Coronary artery (tissue), 2 donors: Measurements from ENCODE around the gene SULT2B1.

Experiments used
- DNase-seq: peaks from one replicate; pipeline ENCODE4 v3.0.0-alpha.2; 2017; ENCODE audit warnings: low spot score
- H3K27ac ChIP-seq, 2 donors: fragments of 200-600 bp; sonication (generic); one replicate each; pipeline ENCODE4 v1.5.1; 2016 to 2019
- H3K4me3 ChIP-seq: fragments of 200-600 bp; sonication (generic); 2 replicates; pipeline ENCODE4 v1.5.1; 2016; ENCODE audit warnings: mild to moderate bottlenecking, moderate library complexity
- TF ChIP-seq, protein P1 (sequence below): fragments of 200-600 bp; sonication (generic); IDR thresholded peaks from one replicate; pipeline ENCODE4 v1.5.1; 2019; ENCODE audit warnings: antibody characterized with exemption

SULT2B1 gene

DNA sequence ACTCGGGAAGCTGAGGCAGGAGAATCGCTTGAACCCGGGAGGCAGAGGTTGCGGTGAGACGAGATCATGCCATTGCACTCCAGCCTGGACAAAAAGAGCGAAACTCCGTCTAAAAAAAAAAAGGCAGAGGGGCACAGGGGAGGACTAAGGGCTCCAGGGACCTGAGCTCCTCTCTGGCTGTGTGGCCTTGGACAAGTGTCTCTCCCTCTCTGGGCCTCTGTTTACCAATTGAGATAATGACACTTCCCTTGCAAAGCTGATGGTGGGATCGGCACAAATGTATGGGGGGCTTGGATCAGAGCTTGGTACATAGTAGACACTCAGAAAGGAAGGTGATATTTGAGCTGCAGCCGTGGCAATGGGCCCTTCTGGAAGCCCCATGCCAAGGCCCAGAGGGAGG lies 43.2 kb downstream of the SULT2B1 start:
- no peak for DNase-seq
- H3K4me3 ChIP-seq, result no peak overlapping the region
- no peak overlapping the region for H3K27ac ChIP-seq
- TF ChIP-seq, protein P1, sequence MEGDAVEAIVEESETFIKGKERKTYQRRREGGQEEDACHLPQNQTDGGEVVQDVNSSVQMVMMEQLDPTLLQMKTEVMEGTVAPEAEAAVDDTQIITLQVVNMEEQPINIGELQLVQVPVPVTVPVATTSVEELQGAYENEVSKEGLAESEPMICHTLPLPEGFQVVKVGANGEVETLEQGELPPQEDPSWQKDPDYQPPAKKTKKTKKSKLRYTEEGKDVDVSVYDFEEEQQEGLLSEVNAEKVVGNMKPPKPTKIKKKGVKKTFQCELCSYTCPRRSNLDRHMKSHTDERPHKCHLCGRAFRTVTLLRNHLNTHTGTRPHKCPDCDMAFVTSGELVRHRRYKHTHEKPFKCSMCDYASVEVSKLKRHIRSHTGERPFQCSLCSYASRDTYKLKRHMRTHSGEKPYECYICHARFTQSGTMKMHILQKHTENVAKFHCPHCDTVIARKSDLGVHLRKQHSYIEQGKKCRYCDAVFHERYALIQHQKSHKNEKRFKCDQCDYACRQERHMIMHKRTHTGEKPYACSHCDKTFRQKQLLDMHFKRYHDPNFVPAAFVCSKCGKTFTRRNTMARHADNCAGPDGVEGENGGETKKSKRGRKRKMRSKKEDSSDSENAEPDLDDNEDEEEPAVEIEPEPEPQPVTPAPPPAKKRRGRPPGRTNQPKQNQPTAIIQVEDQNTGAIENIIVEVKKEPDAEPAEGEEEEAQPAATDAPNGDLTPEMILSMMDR, result no peak

DNA sequence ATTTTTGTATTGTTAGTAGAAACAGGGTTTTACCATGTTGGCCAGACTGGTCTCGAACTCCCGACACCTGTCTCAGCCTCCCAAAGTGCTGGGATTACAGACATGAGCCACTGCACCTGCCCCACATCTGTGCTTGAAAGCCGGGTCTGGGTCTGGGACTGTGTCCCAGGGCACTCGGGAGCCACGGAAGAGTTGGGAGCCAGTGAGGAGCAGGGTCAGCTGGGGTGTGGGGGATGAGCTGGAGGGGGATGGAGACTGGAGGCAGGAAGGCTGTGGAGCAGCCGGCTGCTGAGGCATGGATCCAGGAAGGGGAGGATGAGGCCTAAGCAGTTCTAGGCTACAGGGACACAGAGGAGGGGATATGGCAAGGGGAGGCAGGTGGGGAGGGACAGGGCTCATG lies 43.9 kb downstream of the SULT2B1 start:
- TF ChIP-seq, protein P1, result no peak
- Histone ChIP-seq H3K4me3 (no peak overlapping the region), H3K27ac (no peak overlapping the region)
- no peak for DNase-seq

DNA sequence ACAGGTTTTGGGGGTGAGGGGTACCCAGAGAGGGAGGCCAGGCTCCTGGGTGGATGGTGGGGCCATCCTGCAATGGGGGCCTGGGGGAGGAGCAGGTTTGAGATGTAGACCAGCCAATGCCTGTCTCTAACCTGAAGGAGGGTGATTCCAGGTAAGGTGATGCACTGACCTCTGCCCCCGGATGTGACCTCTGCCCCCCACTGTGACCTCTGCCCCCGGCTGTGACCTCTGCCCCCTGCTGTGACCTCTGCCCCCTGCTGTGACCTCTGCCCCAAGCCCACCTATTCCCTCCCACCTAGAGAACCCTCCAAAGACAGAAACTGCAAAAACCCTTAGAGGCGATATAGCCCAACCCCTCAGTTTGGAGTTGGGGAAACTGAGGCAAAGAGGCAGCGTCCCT lies 44.3 kb downstream of the SULT2B1 start:
- Histone ChIP-seq H3K4me3 (no peak overlapping the region), H3K27ac (no peak overlapping the region)
- DNase-seq, result no peak
- TF ChIP-seq, protein P1, result no peak

DNA sequence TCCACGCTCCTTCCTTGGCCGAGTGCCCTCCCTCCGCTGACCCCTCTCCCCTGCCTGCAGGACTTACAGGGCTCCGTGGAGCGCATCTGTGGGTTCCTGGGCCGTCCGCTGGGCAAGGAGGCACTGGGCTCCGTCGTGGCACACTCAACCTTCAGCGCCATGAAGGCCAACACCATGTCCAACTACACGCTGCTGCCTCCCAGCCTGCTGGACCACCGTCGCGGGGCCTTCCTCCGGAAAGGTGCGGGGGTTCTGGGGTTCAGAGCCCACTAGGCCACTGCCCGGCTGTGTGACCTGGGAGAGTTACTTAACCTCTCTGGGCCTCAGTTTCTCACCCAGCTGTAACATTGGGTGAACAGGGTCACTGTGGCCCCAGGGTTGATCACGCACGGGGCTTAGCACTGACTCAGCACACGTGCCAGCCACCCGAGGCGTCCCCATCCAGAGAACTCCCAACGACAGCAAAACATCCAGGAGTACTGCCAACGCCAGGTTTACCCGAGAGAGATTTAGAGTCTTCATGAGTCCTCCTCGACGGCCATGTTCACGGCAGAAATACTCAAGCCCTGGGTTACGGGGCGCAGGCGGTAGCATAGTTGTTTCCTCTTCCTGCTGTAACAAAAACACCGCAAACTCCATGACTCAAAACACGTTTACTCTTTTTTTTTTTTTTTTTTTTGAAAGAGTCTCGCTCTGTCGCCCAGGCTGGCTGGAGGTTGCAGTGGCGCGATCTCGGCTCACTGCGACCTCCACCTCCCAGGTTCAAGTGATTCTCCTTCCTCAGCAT lies 44.9 kb downstream of the SULT2B1 start:
- no peak overlapping the region for H3K4me3 ChIP-seq
- no peak for DNase-seq
- TF ChIP-seq, protein P1, result no peak
- H3K27ac ChIP-seq, result no peak overlapping the region

DNA sequence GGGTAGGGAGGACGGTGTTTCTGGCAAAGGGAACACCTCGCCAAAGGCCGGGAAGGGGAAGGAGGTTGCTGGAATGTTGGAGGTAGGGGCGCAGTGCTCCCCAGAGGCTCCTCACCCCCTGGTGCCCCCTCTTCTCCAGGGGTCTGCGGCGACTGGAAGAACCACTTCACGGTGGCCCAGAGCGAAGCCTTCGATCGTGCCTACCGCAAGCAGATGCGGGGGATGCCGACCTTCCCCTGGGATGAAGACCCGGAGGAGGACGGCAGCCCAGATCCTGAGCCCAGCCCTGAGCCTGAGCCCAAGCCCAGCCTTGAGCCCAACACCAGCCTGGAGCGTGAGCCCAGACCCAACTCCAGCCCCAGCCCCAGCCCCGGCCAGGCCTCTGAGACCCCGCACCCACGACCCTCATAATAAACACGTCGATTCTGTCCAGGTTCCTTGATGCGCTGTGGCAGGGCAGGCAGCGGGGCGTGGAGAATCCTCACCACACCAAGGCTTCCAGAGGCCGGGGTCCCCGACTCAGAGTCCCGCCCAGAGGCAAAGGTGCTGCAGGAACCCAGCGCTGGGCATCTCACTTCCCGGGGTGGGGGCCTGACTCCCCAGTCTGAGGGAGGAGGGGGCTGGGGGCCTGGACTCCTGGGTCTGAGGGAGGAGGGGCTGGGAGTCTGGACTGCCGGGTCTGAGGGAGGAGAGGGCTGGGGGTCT lies 47.2 kb downstream of the SULT2B1 start:
- TF ChIP-seq, protein P1, result no peak
- Histone ChIP-seq H3K27ac (no peak overlapping the region), H3K4me3 (no peak overlapping the region)
- no peak for DNase-seq

DNA sequence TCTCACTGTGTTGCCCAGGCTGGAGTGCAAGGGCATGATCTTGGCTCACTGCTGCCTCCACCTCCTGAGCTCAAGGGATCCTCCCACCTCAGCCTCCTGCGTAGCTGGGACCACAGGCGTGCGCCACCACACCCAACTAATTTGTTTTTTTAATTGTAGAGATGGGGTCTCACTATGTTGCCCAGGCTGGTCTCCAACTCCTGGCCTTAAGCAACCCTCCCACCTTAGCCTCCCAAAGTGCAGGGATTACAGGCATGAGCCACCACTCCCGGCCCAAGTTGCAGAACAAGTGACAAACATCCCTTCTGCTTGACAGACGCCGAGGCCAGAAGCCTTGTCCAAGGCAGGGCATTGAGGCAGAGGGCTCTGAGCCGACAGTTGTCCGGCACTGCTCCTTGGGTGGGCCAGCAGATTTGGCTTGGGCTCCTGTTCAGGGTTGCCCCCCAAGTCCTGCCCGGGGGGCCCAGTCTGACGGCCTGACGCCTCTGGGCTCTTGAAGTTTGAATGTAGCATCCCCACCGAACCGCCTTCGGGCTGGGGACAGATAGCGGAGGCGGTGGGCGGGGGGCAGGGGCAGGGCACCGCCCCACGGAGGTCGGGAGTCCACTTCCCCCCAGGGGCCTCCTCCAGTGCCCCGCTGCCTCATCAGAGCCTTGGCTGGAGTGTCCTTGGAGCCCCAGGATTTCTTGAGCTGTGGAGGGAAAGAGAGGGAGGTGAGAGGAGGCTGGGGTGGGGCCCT lies 48.9 kb downstream of the SULT2B1 start:
- no peak for DNase-seq
- Histone ChIP-seq H3K27ac (no peak overlapping the region), H3K4me3 (no peak overlapping the region)
- TF ChIP-seq, protein P1, result no peak
